ENCODE data around the gene OGDHL. TPM values are rescaled to one million over a fixed set of nuclear protein-coding genes. Genes with fewer than 3 reads are reported as not detected.

Gene OGDHL
- total RNA-seq, 1 donor from 2014 or later: 10.1 TPM

DNA sequence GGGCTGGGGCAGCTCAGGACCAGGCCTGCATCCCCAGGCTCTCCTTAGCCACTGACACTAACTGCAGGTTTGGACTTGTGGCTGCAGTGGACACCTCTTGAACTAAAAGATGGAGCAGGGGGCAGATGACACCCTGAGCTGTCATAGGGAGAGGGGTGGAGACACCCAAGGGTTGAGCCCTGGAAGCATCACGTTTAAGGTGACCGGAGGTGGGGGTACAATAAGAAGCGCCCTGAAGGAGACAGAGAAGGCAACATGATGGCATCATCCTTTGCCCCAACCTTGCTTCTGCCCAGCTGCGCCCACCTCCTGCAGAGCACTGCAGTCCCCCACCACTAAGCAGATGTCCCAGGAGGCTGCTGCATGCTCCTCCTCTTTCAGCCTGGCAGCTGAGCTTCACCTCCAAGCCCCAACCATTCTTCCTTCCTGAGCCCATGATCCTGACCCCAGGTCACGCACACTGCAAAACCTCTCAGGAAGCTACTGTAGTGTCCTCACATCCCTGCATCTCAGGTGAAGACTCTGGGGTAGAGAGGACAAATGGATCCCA, 25.5 kb downstream of the OGDHL start:
- DNase-seq (ENCODE audit: low read depth, low spot score): no peak
- H3K27ac Mint-ChIP-seq (ENCODE audit: unreplicated experiment): no peak overlapping the region

DNA sequence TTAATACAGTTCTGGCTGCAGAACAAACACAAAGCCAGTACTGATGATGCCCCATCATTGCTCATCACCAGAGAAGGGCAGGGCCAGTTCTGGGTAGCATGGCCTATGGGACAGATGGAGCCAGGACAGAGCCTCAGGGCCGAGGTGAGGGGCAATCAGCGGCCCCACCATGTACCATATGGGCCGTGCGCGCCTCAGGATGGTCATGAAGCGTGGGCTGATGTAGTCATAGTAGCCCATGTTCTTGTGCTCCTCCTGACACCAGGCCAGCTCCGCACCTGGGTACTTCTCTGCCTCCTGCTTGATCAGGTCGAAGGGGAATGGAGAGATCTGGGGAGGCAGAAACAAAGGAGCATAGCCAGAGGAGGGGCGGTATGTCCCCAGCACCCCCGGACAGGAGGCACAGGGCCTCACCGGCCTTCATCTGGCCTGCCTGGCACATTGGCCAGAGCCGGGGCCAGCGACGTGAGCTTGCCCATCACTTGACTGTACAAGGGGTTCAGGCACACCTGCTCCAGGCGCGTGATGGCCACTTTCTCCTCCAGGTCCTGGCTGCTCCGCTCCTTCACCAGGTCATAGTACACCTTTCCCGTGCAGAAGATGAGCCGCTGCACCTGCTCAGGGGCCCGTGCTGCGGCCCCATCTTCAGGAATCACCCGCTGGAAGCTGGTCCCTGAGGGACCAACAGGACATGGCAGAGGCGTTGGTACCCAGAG, 26.1 kb downstream of the OGDHL start:
- TF ChIP-seq, protein P1, sequence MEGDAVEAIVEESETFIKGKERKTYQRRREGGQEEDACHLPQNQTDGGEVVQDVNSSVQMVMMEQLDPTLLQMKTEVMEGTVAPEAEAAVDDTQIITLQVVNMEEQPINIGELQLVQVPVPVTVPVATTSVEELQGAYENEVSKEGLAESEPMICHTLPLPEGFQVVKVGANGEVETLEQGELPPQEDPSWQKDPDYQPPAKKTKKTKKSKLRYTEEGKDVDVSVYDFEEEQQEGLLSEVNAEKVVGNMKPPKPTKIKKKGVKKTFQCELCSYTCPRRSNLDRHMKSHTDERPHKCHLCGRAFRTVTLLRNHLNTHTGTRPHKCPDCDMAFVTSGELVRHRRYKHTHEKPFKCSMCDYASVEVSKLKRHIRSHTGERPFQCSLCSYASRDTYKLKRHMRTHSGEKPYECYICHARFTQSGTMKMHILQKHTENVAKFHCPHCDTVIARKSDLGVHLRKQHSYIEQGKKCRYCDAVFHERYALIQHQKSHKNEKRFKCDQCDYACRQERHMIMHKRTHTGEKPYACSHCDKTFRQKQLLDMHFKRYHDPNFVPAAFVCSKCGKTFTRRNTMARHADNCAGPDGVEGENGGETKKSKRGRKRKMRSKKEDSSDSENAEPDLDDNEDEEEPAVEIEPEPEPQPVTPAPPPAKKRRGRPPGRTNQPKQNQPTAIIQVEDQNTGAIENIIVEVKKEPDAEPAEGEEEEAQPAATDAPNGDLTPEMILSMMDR (conservative IDR thresholded peaks at IDR 0.05): no peak
- H3K4me3 Mint-ChIP-seq: no peak overlapping the region
- H3K4me1 Mint-ChIP-seq: no peaks in the 10 kb centered on the region
- no peak overlapping the region for H3K27ac Mint-ChIP-seq (ENCODE audit: unreplicated experiment)
- no peaks in the 10 kb centered on the region for H3K9me3 Mint-ChIP-seq
- DNase-seq (ENCODE audit: low read depth, low spot score): no peak
- H3K36me3 Mint-ChIP-seq (ENCODE audit: low read depth): no peaks in the 10 kb centered on the region
- no peaks in the 10 kb centered on the region for H3K27me3 Mint-ChIP-seq (ENCODE audit: low read depth)

More for the DNA sequence above, 25.5 kb downstream of the OGDHL start:
- TF ChIP-seq, protein P1 (conservative IDR thresholded peaks at IDR 0.05): no peak
- peaks cover 2% of the 10 kb centered on the region for H3K36me3 Mint-ChIP-seq (ENCODE audit: low read depth)
- H3K4me1 Mint-ChIP-seq: no peaks in the 10 kb centered on the region
- H3K9me3 Mint-ChIP-seq: no peaks in the 10 kb centered on the region
- no peak overlapping the region for H3K4me3 Mint-ChIP-seq
- H3K27me3 Mint-ChIP-seq (ENCODE audit: low read depth): no peaks in the 10 kb centered on the region

DNA sequence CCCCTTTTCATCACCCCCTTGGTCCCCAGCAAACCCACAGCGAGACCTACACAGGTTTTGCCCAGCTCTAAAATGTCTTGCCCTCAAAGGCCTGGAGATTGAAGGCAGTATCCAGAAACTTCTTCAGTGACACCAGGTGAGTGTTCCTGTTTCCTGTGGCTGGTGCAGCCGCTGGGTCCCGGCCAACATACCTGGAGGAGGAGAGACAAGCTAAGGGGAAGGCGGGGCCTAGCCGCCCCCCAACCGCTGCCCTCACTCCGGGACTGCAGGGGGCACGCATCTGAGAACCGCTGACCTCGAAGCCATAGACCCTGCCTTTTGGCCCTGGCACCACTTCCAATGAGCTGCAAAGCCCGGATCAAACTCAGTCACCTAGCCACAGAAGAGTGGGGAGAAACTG, 27.0 kb downstream of the OGDHL start:
- no peaks in the 10 kb centered on the region for H3K4me1 Mint-ChIP-seq
- H3K36me3 Mint-ChIP-seq (ENCODE audit: low read depth): no peaks in the 10 kb centered on the region
- no peaks in the 10 kb centered on the region for H3K9me3 Mint-ChIP-seq
- H3K27ac Mint-ChIP-seq (ENCODE audit: unreplicated experiment): no peak overlapping the region
- no peak for DNase-seq (ENCODE audit: low read depth, low spot score)
- no peaks in the 10 kb centered on the region for H3K27me3 Mint-ChIP-seq (ENCODE audit: low read depth)
- H3K4me3 Mint-ChIP-seq: no peak overlapping the region
- TF ChIP-seq, protein P1 (conservative IDR thresholded peaks at IDR 0.05): no peak

DNA sequence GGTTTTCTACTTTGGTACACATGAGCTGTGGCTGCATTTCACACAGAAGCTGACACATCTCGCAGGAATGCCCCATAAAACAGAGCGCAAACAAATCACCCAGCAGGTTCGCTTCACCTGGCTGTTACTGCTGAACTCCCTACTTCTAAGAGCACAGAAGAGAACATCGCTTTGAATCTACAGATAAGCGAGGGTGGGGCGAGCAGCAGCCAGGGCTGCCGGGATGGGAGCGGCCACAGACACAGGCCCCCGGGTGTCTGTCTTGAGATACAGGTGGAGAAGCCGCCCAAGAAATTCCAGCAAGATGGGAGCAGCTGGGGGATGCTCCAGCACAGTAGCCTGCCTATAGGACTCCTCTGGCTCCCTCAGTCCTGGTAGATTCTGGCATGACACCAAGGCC, 27.4 kb downstream of the OGDHL start:
- TF ChIP-seq, protein P1 (conservative IDR thresholded peaks at IDR 0.05): no peak
- Mint-ChIP-seq H3K27me3 (ENCODE audit: low read depth) (no peaks in the 10 kb centered on the region), H3K4me3 (no peak overlapping the region), H3K9me3 (peaks cover 3% of the 10 kb centered on the region), H3K27ac (ENCODE audit: unreplicated experiment) (no peak overlapping the region), H3K4me1 (no peaks in the 10 kb centered on the region), H3K36me3 (ENCODE audit: low read depth) (peaks cover 3% of the 10 kb centered on the region)
- DNase-seq (ENCODE audit: low read depth, low spot score): no peak

DNA sequence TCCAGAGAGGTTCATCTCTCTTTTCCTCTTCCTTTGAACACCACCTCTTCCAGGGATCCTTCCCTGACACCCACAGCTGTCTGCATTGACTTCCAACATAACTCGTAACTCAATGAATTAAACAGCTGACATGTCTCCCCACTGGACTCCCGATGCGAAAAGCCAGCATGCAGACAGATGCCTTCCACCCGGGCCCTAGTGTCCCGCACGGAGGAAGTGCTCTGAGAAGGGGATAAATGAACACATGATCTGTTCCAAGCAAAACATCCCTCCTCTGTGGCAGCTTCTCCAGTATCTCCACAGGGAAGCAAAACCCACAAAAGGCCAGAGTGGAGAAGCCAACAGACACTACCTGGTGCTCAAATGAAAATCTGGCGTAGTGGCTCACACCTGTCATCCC, 28.3 kb downstream of the OGDHL start:
- no peaks in the 10 kb centered on the region for H3K4me1 Mint-ChIP-seq
- no peak for DNase-seq (ENCODE audit: low read depth, low spot score)

More for the DNA sequence above, 28.3 kb downstream of the OGDHL start:
- TF ChIP-seq, protein P1 (conservative IDR thresholded peaks at IDR 0.05): no peak
- no peak overlapping the region for H3K27ac Mint-ChIP-seq (ENCODE audit: unreplicated experiment)
- no peak overlapping the region for H3K4me3 Mint-ChIP-seq
- peaks cover 3% of the 10 kb centered on the region for H3K36me3 Mint-ChIP-seq (ENCODE audit: low read depth)
- H3K9me3 Mint-ChIP-seq: peaks cover 5% of the 10 kb centered on the region
- no peaks in the 10 kb centered on the region for H3K27me3 Mint-ChIP-seq (ENCODE audit: low read depth)

Measured in neural crest cell (in vitro differentiated cells).